D721Med (cell line): Measurements from ENCODE around the gene LTBP3.

Source experiments
- DNase-seq: peaks from one replicate; pipeline ENCODE4 v3.0.0; 2011; ENCODE audit warnings: low spot score; ENCODE audit not compliant: insufficient read length
- FAIRE-seq: peaks from 2 replicates; lab custom pipeline; 2011; peaks lifted over from hg19 to GRCh38; lab: Jason Lieb, UNC
- TF ChIP-seq, protein P1 (sequence below): IDR thresholded peaks from 2 replicates; pipeline ENCODE4 v1.5.1; 2012; ENCODE audit warnings: mild to moderate bottlenecking, control low read depth; ENCODE audit not compliant: insufficient read depth; ENCODE audit errors: missing control alignments

Gene LTBP3

GRCh38 chr11:65542738-65543390 lies 15.3 kb downstream of the LTBP3 start:
- TF ChIP-seq, protein P1, sequence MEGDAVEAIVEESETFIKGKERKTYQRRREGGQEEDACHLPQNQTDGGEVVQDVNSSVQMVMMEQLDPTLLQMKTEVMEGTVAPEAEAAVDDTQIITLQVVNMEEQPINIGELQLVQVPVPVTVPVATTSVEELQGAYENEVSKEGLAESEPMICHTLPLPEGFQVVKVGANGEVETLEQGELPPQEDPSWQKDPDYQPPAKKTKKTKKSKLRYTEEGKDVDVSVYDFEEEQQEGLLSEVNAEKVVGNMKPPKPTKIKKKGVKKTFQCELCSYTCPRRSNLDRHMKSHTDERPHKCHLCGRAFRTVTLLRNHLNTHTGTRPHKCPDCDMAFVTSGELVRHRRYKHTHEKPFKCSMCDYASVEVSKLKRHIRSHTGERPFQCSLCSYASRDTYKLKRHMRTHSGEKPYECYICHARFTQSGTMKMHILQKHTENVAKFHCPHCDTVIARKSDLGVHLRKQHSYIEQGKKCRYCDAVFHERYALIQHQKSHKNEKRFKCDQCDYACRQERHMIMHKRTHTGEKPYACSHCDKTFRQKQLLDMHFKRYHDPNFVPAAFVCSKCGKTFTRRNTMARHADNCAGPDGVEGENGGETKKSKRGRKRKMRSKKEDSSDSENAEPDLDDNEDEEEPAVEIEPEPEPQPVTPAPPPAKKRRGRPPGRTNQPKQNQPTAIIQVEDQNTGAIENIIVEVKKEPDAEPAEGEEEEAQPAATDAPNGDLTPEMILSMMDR, result no peak
- DNase-seq (no peak), FAIRE-seq (no peak)

DNA sequence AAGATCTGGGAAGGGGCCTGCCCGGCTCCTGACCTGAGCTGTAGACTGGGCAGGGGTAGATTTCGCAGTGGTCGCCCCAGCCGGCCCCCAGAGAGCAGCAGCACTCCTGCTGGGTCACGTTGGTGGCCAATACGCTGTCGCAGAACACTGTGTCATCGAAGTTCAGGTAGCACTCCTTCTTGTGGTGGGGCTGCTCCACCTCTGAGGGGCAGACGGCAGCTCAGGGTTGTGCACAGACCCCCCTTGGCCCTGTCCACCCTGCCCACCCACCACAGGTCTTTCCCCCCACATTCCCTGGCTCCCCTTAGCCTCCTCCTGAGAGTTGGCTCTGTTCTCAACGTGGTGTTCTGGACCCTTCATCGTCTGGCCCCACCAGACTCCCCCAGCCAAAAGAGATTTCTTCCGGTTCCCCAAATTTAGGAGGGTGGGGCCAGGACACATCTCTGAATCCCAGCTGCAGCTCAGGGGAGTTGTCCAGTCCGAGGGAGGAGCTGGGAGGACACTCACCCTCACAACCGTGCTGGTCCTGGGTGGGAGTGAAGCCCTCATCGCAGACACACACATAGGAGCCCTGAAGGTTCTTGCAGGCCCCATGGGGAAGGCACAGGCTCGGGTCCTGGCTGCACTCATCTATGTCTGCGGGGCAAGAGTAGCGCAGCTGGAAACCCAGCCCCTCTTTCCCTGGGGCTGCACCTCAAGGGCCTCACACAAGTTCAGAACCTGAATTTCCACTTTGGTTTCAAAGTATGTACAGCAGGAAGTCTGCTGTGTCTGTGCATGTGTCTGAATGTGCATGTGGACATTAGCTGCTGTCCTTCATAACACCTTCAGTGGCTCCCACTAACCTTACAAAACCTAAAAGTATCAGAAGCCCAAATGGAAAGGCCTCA lies 16.8 kb downstream of the LTBP3 start:
- DNase-seq (no peak), FAIRE-seq (no peak)
- TF ChIP-seq, protein P1, result no peak

GRCh38 chr11:65540290-65541092 lies 17.7 kb downstream of the LTBP3 start:
- peak; percentile 99 for DNase-seq
- FAIRE-seq, result no peak
- TF ChIP-seq, protein P1, result peak; percentile 71

DNA sequence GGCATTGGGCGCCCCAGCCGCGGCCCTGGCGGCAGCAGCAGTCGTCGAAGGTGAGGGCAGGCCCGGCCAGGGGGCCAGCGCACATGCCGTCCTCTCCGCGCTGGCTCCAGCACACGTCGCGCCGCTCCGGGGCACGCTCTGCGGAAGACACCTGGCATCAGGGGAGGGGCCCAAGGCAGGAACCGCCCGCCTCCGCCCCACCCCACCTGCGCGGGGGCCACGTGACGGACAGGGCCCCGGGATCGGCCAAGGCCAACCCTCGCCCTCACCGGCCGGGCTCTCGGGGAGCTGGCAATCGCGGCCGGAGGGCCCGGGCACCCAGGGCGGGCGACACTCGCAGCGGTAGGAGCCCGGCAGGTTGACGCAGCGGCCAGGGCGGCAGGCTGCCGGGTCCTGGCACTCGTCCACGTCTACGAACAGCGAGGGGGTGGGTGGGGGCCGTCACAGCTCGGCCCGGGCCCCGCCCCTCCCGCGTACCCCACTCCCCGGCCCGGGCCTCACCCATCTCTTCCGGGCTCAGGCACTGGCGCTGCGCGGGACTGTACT lies 18.3 kb downstream of the LTBP3 start:
- no peak for DNase-seq
- TF ChIP-seq, protein P1, result no peak
- no peak for FAIRE-seq

DNA sequence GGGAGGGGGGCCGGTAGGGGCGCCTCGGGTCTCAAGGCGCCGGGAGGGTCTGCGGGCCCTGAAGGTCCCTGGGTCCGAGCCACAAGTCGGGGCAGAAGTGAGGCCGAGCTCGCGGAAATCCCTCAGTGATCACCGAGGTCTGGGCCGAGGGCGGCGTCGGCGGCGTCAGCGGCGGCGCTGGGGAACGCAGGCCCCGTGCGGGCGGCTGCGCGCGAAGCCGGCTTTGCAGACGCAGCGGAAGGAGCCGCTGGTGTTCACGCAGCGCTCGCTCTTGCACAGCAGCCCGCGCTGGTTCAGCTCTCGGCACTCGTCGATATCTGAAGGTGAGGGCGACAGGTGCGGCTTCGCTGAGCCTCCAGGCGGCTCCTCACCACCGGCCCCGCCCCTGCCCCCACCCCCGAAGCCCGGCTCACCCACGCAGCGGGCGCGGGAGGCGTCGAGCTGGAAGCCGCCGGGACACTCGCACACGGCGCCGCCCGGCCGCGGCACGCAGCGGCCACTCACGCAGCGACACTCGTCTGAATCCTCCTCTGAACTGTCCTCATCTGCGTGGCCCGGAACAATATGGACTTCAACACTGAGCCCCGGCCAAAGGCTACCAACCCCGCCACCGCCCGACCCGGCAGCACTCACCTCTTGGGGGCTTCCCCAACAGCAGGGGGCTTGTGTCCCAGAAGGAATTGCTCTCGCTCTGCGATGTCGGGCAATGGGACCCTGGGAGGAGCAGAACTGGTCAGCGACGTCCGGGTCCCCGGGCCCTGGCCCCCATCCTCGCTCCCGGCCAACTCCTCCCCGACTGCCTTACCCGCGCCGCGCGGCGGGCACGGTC lies 19.0 kb downstream of the LTBP3 start:
- FAIRE-seq (no peak), DNase-seq (no peak)
- TF ChIP-seq, protein P1, result no peak

- DNase-seq, result no peak
- FAIRE-seq, result no peak
- TF ChIP-seq, protein P1, result no peak
These were observed 19.8 kb downstream of the LTBP3 start for GRCh38 chr11:65538232-65538914.
